NCI-H2107 (cell line): ENCODE data around the gene SEMA4C.

ENCODE experiments used
- DNase-seq: peaks from one replicate; lab custom pipeline; 2025; lab: John Stamatoyannopoulos, UW

SEMA4C gene

GRCh38 chr2:96881349-96882195, 11.7 kb upstream of the SEMA4C start:
- DNase-seq, result no peak

GRCh38 chr2:96880891-96881273, 11.0 kb upstream of the SEMA4C start:
- DNase-seq, result no peak

GRCh38 chr2:96879545-96880040, 9.7 kb upstream of the SEMA4C start:
- no peak for DNase-seq

GRCh38 chr2:96878796-96879544, 9.1 kb upstream of the SEMA4C start:
- DNase-seq, result no peak

GRCh38 chr2:96878171-96878570, 8.3 kb upstream of the SEMA4C start:
- no peak for DNase-seq

GRCh38 chr2:96877631-96878092, 7.8 kb upstream of the SEMA4C start:
- no peak for DNase-seq

- no peak for DNase-seq
Measured at GRCh38 chr2:96877042-96877451, 7.2 kb upstream of the SEMA4C start.

- no peak for DNase-seq
Measured at GRCh38 chr2:96876269-96877041, 6.6 kb upstream of the SEMA4C start.

- no peak for DNase-seq
Measured at GRCh38 chr2:96875498-96876268, 5.8 kb upstream of the SEMA4C start.

- no peak for DNase-seq
Measured at GRCh38 chr2:96874198-96874831, 4.4 kb upstream of the SEMA4C start.

- no peak for DNase-seq
Measured at GRCh38 chr2:96873651-96874096, 3.8 kb upstream of the SEMA4C start.

- no peak for DNase-seq
Measured at GRCh38 chr2:96872591-96873349, 2.9 kb upstream of the SEMA4C start.

GRCh38 chr2:96870626-96871255, 861 bp upstream of the SEMA4C start:
- DNase-seq, result no peak

GRCh38 chr2:96869281-96869821, 529 bp downstream of the SEMA4C start:
- DNase-seq, result peak; percentile 48

- DNase-seq, result peak; percentile 33
Measured at GRCh38 chr2:96868555-96869280, 1.2 kb downstream of the SEMA4C start.

GRCh38 chr2:96867756-96868554, 1.9 kb downstream of the SEMA4C start:
- DNase-seq, result no peak

GRCh38 chr2:96866986-96867755, 2.7 kb downstream of the SEMA4C start:
- DNase-seq, result no peak
